GM12878 (cell line): ENCODE data around the gene DAAM2.

ENCODE experiments used
- MTA3 ChIP-seq: IDR thresholded peaks from 2 replicates; pipeline ENCODE4 v1.6.1; 2012; ENCODE audit warnings: low read length, inconsistent platforms, borderline replicate concordance
- RCOR1 ChIP-seq: conservative IDR thresholded peaks from 2 replicates; pipeline ENCODE4 v1.6.1; 2012; ENCODE audit warnings: low read depth, low read length, improper control_type of control experiment
- TCF12 ChIP-seq: IDR thresholded peaks from 2 replicates; pipeline ENCODE4 v1.6.1; 2011; ENCODE audit warnings: low read depth, mild to moderate bottlenecking, low read length
- ZNF384 ChIP-seq: IDR thresholded peaks from 2 replicates; pipeline ENCODE4 v1.6.1; 2012; ENCODE audit warnings: low read depth, mild to moderate bottlenecking, low read length, improper control_type of control experiment, borderline replicate concordance

GRCh38 chr6:39844866-39845265 lies 52.7 kb downstream of the DAAM2 start:
- TF ChIP-seq TCF12 = no peak
- TF ChIP-seq ZNF384 = no peak
- no peak for TF ChIP-seq MTA3
- TF ChIP-seq RCOR1 = no peak
